Measurements from ENCODE around the gene NT5DC3. TPM values are rescaled to one million over a fixed set of nuclear protein-coding genes. Genes with fewer than 3 reads are reported as not detected.

The NT5DC3 gene
- total and polyA plus RNA-seq, 4 donors, result 1.3 to 9.0 (median 4.4) TPM

GRCh38 chr12:103762473-103762872, 78.6 kb downstream of the NT5DC3 start (continued):
- TF ChIP-seq ATF3 (IDR thresholded peaks at IDR 0.05) (no peak), REST (IDR thresholded peaks at IDR 0.05) (no peak), GABPA (IDR thresholded peaks at IDR 0.05 in 1 of 2, conservative IDR thresholded peaks at IDR 0.05 in 1 of 2) (no peak), EGR1 (IDR thresholded peaks at IDR 0.05; ENCODE audit: low read depth in 2 of 2) (no peak), RXRA (IDR thresholded peaks at IDR 0.05) (no peak)

GRCh38 chr12:103758310-103759089, 82.5 kb downstream of the NT5DC3 start:
- H3K9ac ChIP-seq (ENCODE audit: low read depth in 1 of 2, low read length in 2 of 2), result no peak overlapping the region
- peaks cover 0 to 10% (median 5%) of the 10 kb centered on the region in 4 donors for H3K36me3 ChIP-seq (ENCODE audit: control insufficient read depth in 4 of 4, insufficient read depth in 3 of 4, low read depth in 1 of 4, low read length in 3 of 4)
- no peak for TF ChIP-seq FOXA1 (IDR thresholded peaks at IDR 0.05)
- no peak for TF ChIP-seq CTCF (IDR thresholded peaks at IDR 0.05; ENCODE audit: low read depth, low read length, missing input control)
- no peak for TF ChIP-seq ZBTB33 (IDR thresholded peaks at IDR 0.05)
- no peak for TF ChIP-seq EGR1 (IDR thresholded peaks at IDR 0.05; ENCODE audit: low read depth in 2 of 2)
- no peak for TF ChIP-seq REST (IDR thresholded peaks at IDR 0.05)
- TF ChIP-seq HNF4A (conservative IDR thresholded peaks at IDR 0.05), result no peak
- no peak for TF ChIP-seq HNF4G (IDR thresholded peaks at IDR 0.05)
- no peak for TF ChIP-seq SP1 (IDR thresholded peaks at IDR 0.05)
- TF ChIP-seq RAD21 (IDR thresholded peaks at IDR 0.05), result no peak
- TF ChIP-seq YY1 (IDR thresholded peaks at IDR 0.05), result no peak
- 83% methylated on average over 10 of the region's 10 CpGs for WGBS
- H3K27ac ChIP-seq (ENCODE audit: low read depth in 1 of 2, low read length in 2 of 2), result no peak overlapping the region
- H3K4me1 ChIP-seq (ENCODE audit: control insufficient read depth in 4 of 4, insufficient read depth in 4 of 4, low read length in 3 of 4), result no peaks in the 10 kb centered on the region
- no peaks in the 10 kb centered on the region for H3K27me3 ChIP-seq (ENCODE audit: control insufficient read depth in 4 of 4, insufficient read depth in 4 of 4, low read length in 3 of 4)
- DNase-seq (ENCODE audit: low spot score), result no peak
- no peaks in the 10 kb centered on the region for H3K9me3 ChIP-seq (ENCODE audit: control insufficient read depth in 4 of 4, low read length in 3 of 4)
- H3K4me3 ChIP-seq (ENCODE audit: low read depth in 1 of 3, low read length in 3 of 3), result no peak overlapping the region
